HG03342 (cell line): ENCODE measurements around the gene SLX1A.
"Not testable (repeated sequence)": the region's sequence is repeated elsewhere in the genome, so short reads cannot be mapped to it uniquely, and the experiment has no call there.

ENCODE experiments used
- ATAC-seq: cut with Tn5 transposase; IDR thresholded peaks from one replicate; pipeline ENCODE4 v1.9.1; 2021; ENCODE audit warnings: mild to moderate bottlenecking, moderate library complexity; ENCODE audit not compliant: unreplicated experiment

Gene SLX1A

GRCh38 chr16:30217082-30217481 is 23.4 kb downstream of the SLX1A start:
- ATAC-seq, result not testable (repeated sequence)
